ENCODE data around the gene ARHGAP30. TPM values are rescaled to one million over a fixed set of nuclear protein-coding genes. Genes with fewer than 3 reads are reported as not detected.

The ARHGAP30 gene
- total and polyA plus RNA-seq, 2 of the 8 experiments (the other 6 are each of a cell fraction or from before 2014, with no cell fraction given), result 0.27 to 0.39 TPM

- H3K23ac ChIP-seq (ENCODE audit: insufficient read length), result no peak overlapping the region
- H3K36me3 ChIP-seq (ENCODE audit: control insufficient read depth in 2 of 4, insufficient read depth in 4 of 4, low read length in 3 of 4), result peaks cover 0 to 3% (median 0%) of the 10 kb centered on the region in 4 experiments; a peak in 1 of 8 replicates
- H4K5ac ChIP-seq (ENCODE audit: insufficient read length, low read depth, low read length), result no peak overlapping the region
- no peak overlapping the region for H2BK12ac ChIP-seq (ENCODE audit: low read depth, low read length)
- no peak for TF ChIP-seq KDM1A (IDR thresholded peaks at IDR 0.05; ENCODE audit: borderline replicate concordance, low read length)
- H2BK15ac ChIP-seq (ENCODE audit: low read length), result no peak overlapping the region
- no peak overlapping the region for H3K4me2 ChIP-seq (ENCODE audit: insufficient read depth in 1 of 2, low read depth in 2 of 2, low read length in 2 of 2)
- no peak overlapping the region for H3K14ac ChIP-seq (ENCODE audit: insufficient read length)
- H4K91ac ChIP-seq (replicated peaks; ENCODE audit: insufficient read length, low read length), result no peak overlapping the region
- H3K79me2 ChIP-seq (ENCODE audit: control insufficient read depth in 1 of 2, insufficient read depth in 2 of 2, low read length in 2 of 2), result peaks cover 4 to 57% of the 10 kb centered on the region in 2 experiments; a peak in 3 of 4 replicates
- H3K4me1 ChIP-seq (replicated peaks in 1 of 4; ENCODE audit: control insufficient read depth in 3 of 4, insufficient read depth in 4 of 4, low read length in 3 of 4), result no peaks in the 10 kb centered on the region
- no peak overlapping the region for H2AK5ac ChIP-seq (ENCODE audit: low read depth, low read length)
- ChIA-PET POLR2A (ENCODE audit: partially characterized antibody) (no interaction called here), CTCF (ENCODE audit: partially characterized antibody) (no interaction called here)
- no peak overlapping the region for H3K27ac ChIP-seq (ENCODE audit: low read depth, low read length)
- H3K79me1 ChIP-seq (ENCODE audit: low read depth, low read length), result peaks cover 6% of the 10 kb centered on the region
- no peak overlapping the region for H2BK20ac ChIP-seq (ENCODE audit: low read length)
- H3K4ac ChIP-seq (replicated peaks; ENCODE audit: insufficient read length, low read depth, low read length), result no peak overlapping the region
- H3K56ac ChIP-seq (replicated peaks; ENCODE audit: insufficient read length, low read depth, low read length), result no peak overlapping the region
- H4K8ac ChIP-seq (ENCODE audit: extremely low read depth, insufficient read depth, low read length), result no peak overlapping the region
- H2BK120ac ChIP-seq (replicated peaks; ENCODE audit: low read depth, low read length), result no peak overlapping the region
- 90% methylated on average over 3 of the region's 3 CpGs; no CpG with 5 or more reads in 1 of the 2 experiments for WGBS, 2 experiments (ENCODE audit: extremely low coverage in 1 of 2, insufficient coverage in 1 of 2, insufficient read length in 1 of 2, insufficient replicate concordance in 2 of 2, low coverage in 1 of 2, low lambda C conversion rate in 2 of 2, missing lambda C conversion rate in 1 of 2)
- no peaks in the 10 kb centered on the region for H3K9me3 ChIP-seq (ENCODE audit: insufficient read depth in 2 of 2, low read depth in 1 of 2, low read length in 1 of 2)
- no peak overlapping the region for H2AFZ ChIP-seq (ENCODE audit: low read length)
- H3K27me3 ChIP-seq (replicated peaks in 1 of 4; ENCODE audit: control insufficient read depth in 3 of 4, extremely low read depth in 1 of 4, insufficient read depth in 3 of 4, low read length in 3 of 4), result no peaks in the 10 kb centered on the region
- DNase-seq (ENCODE audit: low read depth in 1 of 2, low spot score in 2 of 2) (no peak), FAIRE-seq (no peak)
- no peak overlapping the region for H2BK5ac ChIP-seq (ENCODE audit: low read depth, low read length)
- H3K23me2 ChIP-seq (ENCODE audit: low read depth, low read length), result no peaks in the 10 kb centered on the region
- no peak overlapping the region for H3K4me3 ChIP-seq (ENCODE audit: extremely low read depth in 1 of 4, insufficient read depth in 2 of 4, low read depth in 3 of 4, low read length in 4 of 4)
- H3K9ac ChIP-seq (replicated peaks in 1 of 4; ENCODE audit: extremely low read depth in 1 of 4, low read depth in 3 of 4, low read length in 3 of 4), result no peak overlapping the region
- peaks cover 0 to 1% of the 10 kb centered on the region in 2 experiments for H4K20me1 ChIP-seq (replicated peaks in 1 of 2; ENCODE audit: control insufficient read depth in 1 of 2, insufficient read depth in 2 of 2, low read length in 2 of 2)
- no peak overlapping the region for H3K18ac ChIP-seq (ENCODE audit: extremely low read depth, low read length)
Observed at GRCh38 chr1:161111117-161111516, 41.4 kb upstream of the ARHGAP30 start.

Data from H1 (cell line).